Stimulated activated CD4-positive, alpha-beta T cell treated with anti-CD3 and anti-CD28 coated beads, Interleukin-15, amount 100 ng/mL, for 48 hours (primary cell): Measurements from ENCODE around the gene TCF3.

Experiments used
- DNase-seq, 2 donors: peaks; one replicate each; pipeline ENCODE4 v3.0.0-alpha.2; 2020; ENCODE audit warnings: low read depth in 2 of 2

Gene TCF3

GRCh38 chr19:1630012-1630411 lies 22.4 kb downstream of the TCF3 start:
- no peak for DNase-seq

- DNase-seq = no peak
Observed at GRCh38 chr19:1629256-1629808, 23.1 kb downstream of the TCF3 start.

GRCh38 chr19:1627194-1627593 lies 25.2 kb downstream of the TCF3 start:
- no peak for DNase-seq

- no peak for DNase-seq
Observed at GRCh38 chr19:1626417-1627010, 25.9 kb downstream of the TCF3 start.

- DNase-seq = peak in 1 of 2 donors; percentile 44
Observed at GRCh38 chr19:1624458-1624857, 28.0 kb downstream of the TCF3 start.

GRCh38 chr19:1622541-1622940 lies 29.9 kb downstream of the TCF3 start:
- no peak for DNase-seq

GRCh38 chr19:1622007-1622406 lies 30.4 kb downstream of the TCF3 start:
- no peak for DNase-seq

- DNase-seq = no peak
Observed at GRCh38 chr19:1621574-1621973, 30.8 kb downstream of the TCF3 start.

GRCh38 chr19:1621021-1621420 lies 31.4 kb downstream of the TCF3 start:
- no peak for DNase-seq

GRCh38 chr19:1620502-1620901 lies 31.9 kb downstream of the TCF3 start:
- no peak for DNase-seq

GRCh38 chr19:1619703-1620102 lies 32.7 kb downstream of the TCF3 start:
- DNase-seq = no peak

GRCh38 chr19:1619094-1619439 lies 33.3 kb downstream of the TCF3 start:
- no peak for DNase-seq

- DNase-seq = no peak
Observed at GRCh38 chr19:1618157-1619093, 34.0 kb downstream of the TCF3 start.

- DNase-seq = no peak
Observed at GRCh38 chr19:1616875-1617274, 35.5 kb downstream of the TCF3 start.

- no peak for DNase-seq
Observed at GRCh38 chr19:1616396-1616795, 36.0 kb downstream of the TCF3 start.

GRCh38 chr19:1615156-1615765 lies 37.2 kb downstream of the TCF3 start:
- DNase-seq = no peak

GRCh38 chr19:1613808-1614570 lies 38.4 kb downstream of the TCF3 start:
- no peak for DNase-seq

GRCh38 chr19:1613146-1613545 lies 39.3 kb downstream of the TCF3 start:
- DNase-seq = no peak

GRCh38 chr19:1612114-1613086 lies 40.0 kb downstream of the TCF3 start:
- no peak for DNase-seq

GRCh38 chr19:1611353-1611752 lies 41.1 kb downstream of the TCF3 start:
- DNase-seq = no peak

- DNase-seq = no peak
Observed at GRCh38 chr19:1610579-1610978, 41.8 kb downstream of the TCF3 start.
